NOMO-1 (cell line): Measurements from ENCODE around the gene NUP107.

Experiments used
- DNase-seq, 2 experiments: peaks; one replicate each; lab custom pipeline; 2025; ENCODE audit not compliant: unreplicated experiment in 2 of 2; lab: John Stamatoyannopoulos, UW

Gene NUP107

GRCh38 chr12:68733661-68734071 is 46.9 kb downstream of the NUP107 start:
- no peak for DNase-seq

GRCh38 chr12:68739891-68740290 is 53.1 kb downstream of the NUP107 start:
- no peak for DNase-seq

- DNase-seq, result peak in 1 of 2 experiments; percentile 54
Observed at GRCh38 chr12:68743356-68743755, 56.6 kb downstream of the NUP107 start.

DNA sequence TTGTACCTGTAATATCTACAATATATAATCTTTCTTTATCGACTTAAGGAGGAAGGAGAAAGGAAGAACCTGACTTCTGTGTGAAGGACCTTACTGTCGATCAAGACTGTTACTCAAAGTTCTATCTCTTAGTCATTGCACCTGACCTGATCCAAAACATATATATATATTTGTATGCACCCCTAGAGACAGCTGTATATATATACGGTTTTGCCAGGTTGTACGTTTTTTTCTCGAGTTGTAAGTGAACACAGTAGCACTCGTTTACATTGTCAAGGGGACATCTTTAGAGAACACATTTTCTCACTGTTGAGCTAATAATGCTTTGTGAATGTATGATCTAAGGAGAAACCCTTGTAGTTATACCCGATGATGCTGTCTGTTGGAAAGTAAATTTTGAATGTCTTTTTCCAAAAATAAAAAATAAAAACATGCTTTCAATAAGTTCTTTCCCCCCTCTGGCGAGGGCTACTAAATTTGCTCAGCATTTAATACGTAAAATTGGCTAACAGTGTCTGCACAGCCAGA is 58.7 kb downstream of the NUP107 start:
- DNase-seq, result no peak

- DNase-seq, result peak; percentile 91 to 92
Observed at GRCh38 chr12:68745904-68746571, 59.3 kb downstream of the NUP107 start, which contains the start of gene SLC35E3. TSS of gene SLC35E3 (plus strand) at chr12:68746176. CDS start at chr12:68746378, 202 bp downstream.

- peak; percentile 20 to 29 for DNase-seq
Observed at GRCh38 chr12:68746572-68747180, 59.9 kb downstream of the NUP107 start.

DNA sequence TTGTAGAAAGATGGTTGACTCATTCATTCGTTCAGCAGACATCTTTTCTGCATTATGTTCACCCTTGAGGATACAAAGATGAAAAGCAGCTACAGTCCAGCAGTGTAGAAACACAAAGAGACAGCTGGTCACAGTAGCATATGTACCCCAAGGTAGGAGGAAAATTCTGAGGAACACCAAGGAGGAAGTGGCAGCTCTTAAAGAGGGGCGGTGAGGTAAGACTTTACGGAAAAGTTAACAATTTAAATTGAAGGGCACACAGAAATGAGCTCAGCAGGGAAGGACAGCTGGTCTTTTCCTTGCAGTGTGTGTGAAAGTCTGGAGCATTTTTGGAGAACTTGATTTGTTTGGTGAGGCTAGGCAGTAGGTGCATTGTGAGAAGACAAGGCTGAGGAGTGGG is 62.7 kb downstream of the NUP107 start:
- DNase-seq, result no peak

DNA sequence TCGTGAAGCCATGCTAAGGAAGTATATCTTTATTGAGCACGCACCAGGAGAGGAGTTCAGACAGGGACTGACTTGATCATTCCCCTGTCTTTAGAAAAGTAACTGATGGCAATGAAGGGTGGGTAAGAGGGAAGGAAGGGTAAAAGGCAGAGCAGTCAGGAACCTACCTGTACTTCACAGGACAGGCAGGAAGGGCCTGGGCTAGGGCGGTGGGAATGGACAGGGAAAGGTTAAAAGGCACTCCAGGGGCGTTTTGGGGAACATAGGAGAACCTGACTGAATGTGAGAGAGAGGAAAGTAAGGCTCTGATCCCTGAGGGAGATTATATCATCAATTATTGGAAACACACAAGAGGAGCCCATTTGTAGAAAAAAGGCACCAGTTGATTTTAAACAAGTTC is 63.1 kb downstream of the NUP107 start:
- DNase-seq, result no peak

DNA sequence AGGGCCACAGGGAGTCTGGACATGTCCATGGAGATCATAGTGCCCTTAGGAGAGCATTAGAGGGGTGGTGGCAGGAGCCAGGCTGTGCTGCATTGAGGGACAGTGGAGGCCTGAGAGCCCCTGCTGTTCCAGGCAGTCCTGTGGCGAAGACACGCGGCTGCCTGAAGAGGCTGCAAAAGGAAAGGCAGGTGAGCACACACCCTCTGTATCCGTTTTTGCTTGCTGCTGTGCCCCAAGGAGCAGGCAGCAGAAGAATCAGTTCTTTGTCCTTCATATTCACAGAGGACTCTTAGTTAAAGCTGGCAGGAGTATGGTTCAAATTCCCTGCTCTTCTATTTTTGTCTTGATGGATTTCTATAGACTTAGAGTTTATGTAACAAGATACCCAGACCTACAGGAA is 63.7 kb downstream of the NUP107 start:
- DNase-seq, result no peak

DNA sequence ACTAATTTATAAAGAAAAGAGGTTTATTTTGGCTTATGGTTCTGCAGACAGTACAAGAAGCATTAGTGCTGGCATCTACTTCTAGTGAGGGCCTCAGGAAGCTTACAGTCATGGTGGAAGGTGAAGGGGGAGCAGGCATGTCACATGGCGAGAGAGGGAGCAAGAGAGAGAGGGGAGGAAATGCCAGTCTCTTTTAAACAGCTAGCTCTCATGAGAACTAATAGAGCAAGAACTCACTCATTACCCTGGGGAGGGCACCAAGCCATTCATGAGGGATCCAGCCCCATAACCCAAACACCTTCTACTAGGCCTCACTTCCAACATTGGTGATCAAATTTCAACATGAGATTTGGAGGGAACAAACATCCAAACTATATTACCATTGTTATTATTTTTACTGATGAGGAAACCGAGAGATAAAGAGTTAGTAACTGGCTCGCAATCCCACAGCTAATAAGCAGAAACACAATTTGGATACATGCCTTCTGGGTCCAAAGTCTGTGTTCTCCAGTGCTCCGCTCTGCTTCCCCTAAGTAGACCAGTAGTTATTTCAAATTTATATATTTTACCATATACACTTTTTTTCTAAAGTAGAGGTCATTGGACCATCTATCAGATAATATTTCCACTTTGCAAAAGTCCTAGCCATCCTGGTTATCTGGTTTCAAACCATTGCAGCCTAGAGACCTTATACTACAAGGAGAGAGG is 68.9 kb downstream of the NUP107 start:
- DNase-seq, result no peak

- DNase-seq, result no peak
Observed at GRCh38 chr12:68759852-68760251, 73.1 kb downstream of the NUP107 start.

DNA sequence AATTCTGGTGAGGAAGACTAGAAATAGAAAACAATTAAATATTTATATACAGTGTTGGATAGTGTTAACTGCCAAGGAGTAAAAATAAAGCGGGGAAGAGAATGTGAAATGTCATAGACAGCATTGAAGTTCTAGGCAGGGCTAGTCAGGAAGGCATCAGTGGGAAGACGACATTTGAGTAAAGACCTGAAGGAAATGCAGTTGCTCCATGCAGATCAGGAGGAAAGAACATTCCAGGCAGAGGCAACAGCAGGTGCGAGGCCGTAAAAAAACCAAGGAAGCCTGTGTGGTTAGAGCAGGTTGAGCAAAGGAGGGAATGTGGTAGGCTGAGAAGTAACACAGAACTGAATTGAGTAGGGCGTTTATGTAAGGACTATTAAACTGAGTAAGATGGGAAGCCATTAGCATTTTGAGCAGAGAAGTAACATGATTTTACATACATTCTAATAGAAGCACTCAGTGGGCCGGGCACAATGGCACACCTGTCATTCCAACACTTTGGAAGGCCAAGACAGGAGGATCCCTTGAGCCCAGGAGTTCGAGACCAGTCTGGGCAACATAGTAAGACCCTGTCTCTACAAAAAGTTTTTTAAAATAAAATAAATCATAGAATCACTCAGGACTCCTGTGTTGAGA is 74.1 kb downstream of the NUP107 start:
- DNase-seq, result no peak

GRCh38 chr12:68761442-68761812 is 74.6 kb downstream of the NUP107 start:
- DNase-seq, result no peak

- DNase-seq, result no peak
Observed at GRCh38 chr12:68761901-68762630, 75.3 kb downstream of the NUP107 start.

DNA sequence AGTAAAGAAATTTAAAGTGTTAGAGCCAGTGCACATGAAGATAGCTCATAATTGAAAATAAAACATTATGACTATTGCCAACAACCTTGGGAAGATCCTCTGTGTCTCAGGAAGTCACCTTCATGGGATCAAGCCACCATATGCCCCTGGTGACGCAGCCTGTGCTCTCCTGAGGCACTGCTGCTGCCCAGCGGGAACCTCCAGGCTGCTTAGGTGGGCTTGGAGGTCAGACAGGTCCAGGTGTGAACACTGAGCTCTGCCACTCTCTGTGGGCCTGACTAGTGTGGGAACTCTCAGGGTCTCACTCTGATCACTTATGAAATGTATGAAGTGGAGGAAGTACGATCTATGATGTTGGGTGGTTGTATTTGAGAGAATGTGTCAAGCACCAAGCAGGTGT is 75.9 kb downstream of the NUP107 start:
- DNase-seq, result no peak

DNA sequence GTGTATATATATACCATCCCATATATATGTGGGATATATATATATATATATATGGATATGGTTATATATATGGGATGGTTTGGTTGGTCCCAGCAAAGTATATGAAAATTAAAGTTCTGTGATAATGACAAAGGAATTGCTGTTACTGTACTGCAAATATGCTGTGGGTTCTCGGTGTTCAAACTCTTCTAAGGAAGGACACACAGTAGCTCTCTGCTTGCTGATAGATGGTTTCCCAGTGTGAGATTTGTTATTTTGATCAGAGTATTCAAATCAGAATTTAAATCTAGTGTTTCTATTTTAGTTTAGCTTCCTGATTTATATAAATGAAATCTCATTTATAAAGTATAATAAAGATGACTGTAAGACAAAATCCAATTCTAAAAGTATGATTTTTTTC is 78.9 kb downstream of the NUP107 start:
- DNase-seq, result no peak

- DNase-seq, result no peak
Observed at GRCh38 chr12:68766646-68767045, 79.9 kb downstream of the NUP107 start.

DNA sequence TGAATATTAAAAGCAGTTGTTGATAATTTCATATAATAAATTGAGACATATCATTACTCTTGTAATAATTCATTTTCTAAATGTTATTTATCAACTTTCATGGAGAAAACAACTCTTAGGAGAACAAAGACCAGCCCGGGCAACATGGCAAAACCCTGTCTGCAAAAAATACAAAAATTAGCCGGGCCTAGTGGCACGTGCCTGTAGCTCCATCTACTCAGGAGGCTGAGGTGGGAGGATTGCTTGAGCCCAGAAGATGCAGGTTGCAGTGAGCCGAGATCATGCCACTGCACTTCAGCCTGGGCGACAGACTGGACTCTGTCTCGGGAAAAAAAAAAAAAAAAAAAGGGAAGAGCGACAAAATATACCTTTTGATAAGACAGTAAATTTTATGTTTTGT is 80.4 kb downstream of the NUP107 start:
- DNase-seq, result no peak

DNA sequence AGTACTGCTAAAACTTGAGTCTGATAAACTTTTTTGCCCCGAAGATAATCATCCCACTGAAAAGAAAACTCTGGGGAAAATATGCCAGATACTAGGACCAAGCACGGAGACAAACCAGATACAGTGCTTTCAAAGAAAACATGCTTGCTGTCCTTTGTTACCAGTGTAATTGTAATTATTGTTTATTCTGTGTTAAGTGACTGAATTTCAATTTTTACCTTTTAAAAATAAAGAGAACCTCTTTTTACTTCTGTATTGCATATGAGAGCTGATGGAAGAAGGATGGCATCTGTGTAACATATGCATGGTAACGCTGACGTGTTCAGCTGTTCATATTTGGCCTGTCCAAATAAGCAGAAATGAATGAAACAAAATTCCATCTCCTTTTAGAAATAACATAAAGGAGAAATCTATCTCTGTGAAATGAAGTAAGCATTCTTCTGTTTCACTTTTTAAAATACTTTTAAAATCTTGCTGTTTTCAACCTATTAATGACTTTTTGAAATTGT is 81.7 kb downstream of the NUP107 start:
- DNase-seq, result no peak

GRCh38 chr12:68769941-68770340 is 83.2 kb downstream of the NUP107 start:
- no peak for DNase-seq
